LNCaP clone FGC (cell line): ENCODE measurements around the gene TP53BP1.

ENCODE experiments used
- DNase-seq: peaks from one replicate; pipeline ENCODE4 v3.0.0-alpha.2; 2011; ENCODE audit warnings: low read depth
- H3K4me3 ChIP-seq: 2 replicates; pipeline ENCODE4 v1.5.1; 2011; ENCODE audit warnings: mild to moderate bottlenecking, low read depth, low read length, control low read depth
- CTCF ChIP-seq: IDR thresholded peaks from 2 replicates; pipeline ENCODE4 v1.5.1; 2012; ENCODE audit warnings: mild to moderate bottlenecking; ENCODE audit not compliant: control insufficient read depth, insufficient read depth; ENCODE audit errors: extremely low read depth

TP53BP1 gene

GRCh38 chr15:43378601-43379000, 114.4 kb downstream of the TP53BP1 start:
- DNase-seq = no peak
- TF ChIP-seq CTCF = no peak
- H3K4me3 ChIP-seq = no peak overlapping the region

- no peak for DNase-seq
- peak; percentile 64 for TF ChIP-seq CTCF
- no peak overlapping the region for H3K4me3 ChIP-seq
These were observed 116.8 kb downstream of the TP53BP1 start for GRCh38 chr15:43376017-43376705.

- H3K4me3 ChIP-seq = peak within 1 kb of the TSS; percentile 73
- peak; percentile 39 for TF ChIP-seq CTCF
- DNase-seq = no peak
These were observed 121.7 kb downstream of the TP53BP1 start, which contains the start of the genes TUBGCP4 and ZSCAN29 for GRCh38 chr15:43370975-43371974. TUBGCP4 (plus strand) TSS chr15:43371101; CDS start chr15:43371355, 254 bp downstream. ZSCAN29 (minus strand) TSS chr15:43371043; CDS start chr15:43369913, 1,130 bp downstream.

DNA sequence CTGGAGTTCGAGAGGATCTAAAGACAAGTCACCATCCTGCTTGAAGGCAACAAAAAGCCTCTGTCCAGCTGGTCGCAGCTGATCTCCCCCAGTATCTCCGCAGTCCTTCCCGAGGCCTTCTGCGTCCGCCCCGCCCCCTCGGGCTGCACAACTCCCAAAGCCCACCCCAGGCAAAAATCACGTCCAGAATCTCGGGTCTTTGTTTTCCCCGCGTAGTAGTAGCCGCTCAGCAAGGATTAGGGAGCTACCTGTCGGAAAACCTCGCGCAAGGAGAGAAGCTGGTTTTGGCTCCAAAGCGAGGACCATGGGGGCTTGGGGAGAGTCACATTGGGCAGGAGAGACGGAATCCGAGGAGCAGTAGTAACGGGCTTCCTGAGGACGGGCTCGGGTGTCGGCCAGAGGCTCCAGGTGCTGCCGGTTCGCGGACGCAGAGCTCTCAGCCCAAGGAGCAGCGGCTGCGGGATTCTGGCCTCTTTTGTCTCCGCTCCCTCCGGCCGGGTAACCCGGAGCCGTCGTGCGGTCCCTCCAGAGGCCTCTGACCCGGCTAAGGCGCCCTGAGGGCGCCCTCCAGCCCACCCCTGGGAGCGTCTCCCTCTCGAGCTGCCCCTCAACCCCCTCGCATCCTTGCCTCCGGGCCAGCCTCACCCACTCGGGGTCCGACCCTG, 122.5 kb downstream of the TP53BP1 start:
- DNase-seq = no peak
- no peak for TF ChIP-seq CTCF
- peak overlapping the region; percentile 73 for H3K4me3 ChIP-seq

DNA sequence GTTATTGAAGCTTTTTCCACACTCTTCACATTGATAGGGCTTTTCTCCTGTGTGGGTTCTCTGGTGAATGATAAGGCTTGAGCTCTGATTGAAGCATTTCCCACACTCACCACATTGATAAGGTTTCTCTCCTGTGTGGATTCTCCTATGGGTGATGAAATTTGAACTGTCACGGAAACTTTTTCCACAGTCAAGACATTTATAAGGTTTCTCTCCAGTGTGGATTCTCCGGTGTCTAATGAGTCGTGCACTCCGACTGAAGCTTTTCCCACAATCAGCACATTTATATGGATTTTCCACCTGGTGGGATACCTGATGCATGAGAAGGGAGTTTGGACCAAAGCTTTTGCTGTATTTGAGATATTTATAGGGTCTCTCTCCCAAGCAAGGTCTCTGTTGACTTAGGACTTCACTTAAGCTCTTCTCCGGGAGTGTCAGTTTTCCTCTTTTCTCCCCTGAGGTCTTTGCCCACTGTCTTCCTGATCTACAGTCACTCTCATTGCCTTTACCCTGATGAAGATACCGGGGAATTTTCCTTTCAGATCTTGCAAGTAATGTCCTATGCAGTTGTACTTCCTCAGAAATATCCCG, 131.5 kb downstream of the TP53BP1 start:
- no peak for DNase-seq
- no peak for TF ChIP-seq CTCF
- no peak overlapping the region for H3K4me3 ChIP-seq

DNA sequence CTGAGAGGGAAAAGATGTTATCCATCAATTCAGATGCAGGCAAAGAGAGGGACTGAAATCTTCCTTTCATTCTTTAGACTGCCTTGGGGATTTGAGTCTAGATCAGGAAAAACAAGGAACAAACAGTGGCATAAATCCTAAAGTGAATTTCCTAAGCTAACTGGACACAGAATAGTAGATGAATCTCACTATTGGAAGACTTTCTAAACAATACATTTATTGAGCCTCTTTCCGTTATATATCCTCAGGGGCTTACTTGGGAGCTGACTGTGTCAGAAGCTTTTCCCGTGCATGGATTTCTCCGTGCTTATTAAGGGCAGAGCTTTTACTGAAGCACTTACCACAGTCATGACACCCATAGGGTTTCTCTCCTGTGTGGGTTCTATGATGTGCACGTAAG, 132.1 kb downstream of the TP53BP1 start:
- TF ChIP-seq CTCF = no peak
- DNase-seq = no peak
- H3K4me3 ChIP-seq = no peak overlapping the region
